Kidney capillary endothelial cell (primary cell): Measurements from ENCODE around the gene SLC23A1.
"Not testable (repeated sequence)": the region's sequence is repeated elsewhere in the genome, so short reads cannot be mapped to it uniquely, and the experiment has no call there.

ENCODE experiments used
- DNase-seq: peaks from one replicate; pipeline ENCODE4 v3.0.0-alpha.2; 2018; ENCODE audit warnings: low spot score

The SLC23A1 gene

GRCh38 chr5:139383275-139383992 is at the start of gene SLC23A1:
Gene SLC23A1, minus strand, starts transcription at chr5:139383297. Its CDS starts 44 bp downstream, at chr5:139383253.
- DNase-seq, result no peak

GRCh38 chr5:139431706-139432105 is 48.6 kb upstream of the SLC23A1 start:
- no peak for DNase-seq

GRCh38 chr5:139430015-139430414 is 46.9 kb upstream of the SLC23A1 start:
- DNase-seq, result no peak

GRCh38 chr5:139426203-139426885 is 43.2 kb upstream of the SLC23A1 start:
- no peak for DNase-seq

- DNase-seq, result no peak
These were observed 42.4 kb upstream of the SLC23A1 start for GRCh38 chr5:139425497-139425896.

GRCh38 chr5:139422307-139422893 is 39.3 kb upstream of the SLC23A1 start:
- DNase-seq, result no peak

GRCh38 chr5:139419226-139420192 is 36.4 kb upstream of the SLC23A1 start:
- DNase-seq, result no peak

- no peak for DNase-seq
These were observed 35.7 kb upstream of the SLC23A1 start for GRCh38 chr5:139418793-139419192.

GRCh38 chr5:139417214-139417613 is 34.1 kb upstream of the SLC23A1 start:
- no peak for DNase-seq

GRCh38 chr5:139416651-139417050 is 33.6 kb upstream of the SLC23A1 start:
- no peak for DNase-seq

- DNase-seq, result no peak
These were observed 32.8 kb upstream of the SLC23A1 start for GRCh38 chr5:139415869-139416268.

GRCh38 chr5:139415221-139415861 is 32.2 kb upstream of the SLC23A1 start:
- no peak for DNase-seq

- no peak for DNase-seq
These were observed 31.6 kb upstream of the SLC23A1 start for GRCh38 chr5:139414581-139415130.

GRCh38 chr5:139413963-139414362 is 30.9 kb upstream of the SLC23A1 start:
- no peak for DNase-seq

- no peak for DNase-seq
These were observed 30.1 kb upstream of the SLC23A1 start for GRCh38 chr5:139413153-139413552.

- DNase-seq, result no peak
These were observed 28.1 kb upstream of the SLC23A1 start for GRCh38 chr5:139410993-139411828.

GRCh38 chr5:139410121-139410992 is 27.3 kb upstream of the SLC23A1 start:
- DNase-seq, result no peak

- not testable (repeated sequence) for DNase-seq
These were observed 26.0 kb upstream of the SLC23A1 start for GRCh38 chr5:139409116-139409515.

- no peak for DNase-seq
These were observed 25.1 kb upstream of the SLC23A1 start for GRCh38 chr5:139408191-139408590.
